Inflammatory macrophage (primary cell): ENCODE measurements around the gene CKMT2.

ENCODE experiments used
- DNase-seq, 2 donors: peaks; one replicate each; pipeline ENCODE4 v3.0.0-alpha.2; 2020 to 2022

The CKMT2 gene

DNA sequence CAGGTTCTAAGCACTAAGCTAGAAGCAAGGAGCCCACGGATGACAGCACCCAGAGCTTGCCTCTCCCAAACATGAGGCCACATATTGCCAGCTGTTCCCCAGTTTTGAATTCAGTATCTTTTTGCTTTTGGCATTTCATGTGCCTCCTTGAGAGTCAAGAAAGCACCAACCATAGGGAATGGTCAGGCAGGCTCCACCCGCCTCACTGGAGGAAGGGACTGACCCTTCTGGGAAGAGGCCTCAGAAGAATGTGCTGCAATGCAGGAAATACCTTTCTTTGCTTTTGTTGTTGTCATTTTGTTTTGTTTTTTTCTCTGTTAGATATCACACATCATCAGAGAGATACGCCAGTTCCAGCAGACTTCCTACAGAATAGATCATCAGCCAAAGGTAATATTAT lies 13.7 kb upstream of the CKMT2 start:
- no peak for DNase-seq

DNA sequence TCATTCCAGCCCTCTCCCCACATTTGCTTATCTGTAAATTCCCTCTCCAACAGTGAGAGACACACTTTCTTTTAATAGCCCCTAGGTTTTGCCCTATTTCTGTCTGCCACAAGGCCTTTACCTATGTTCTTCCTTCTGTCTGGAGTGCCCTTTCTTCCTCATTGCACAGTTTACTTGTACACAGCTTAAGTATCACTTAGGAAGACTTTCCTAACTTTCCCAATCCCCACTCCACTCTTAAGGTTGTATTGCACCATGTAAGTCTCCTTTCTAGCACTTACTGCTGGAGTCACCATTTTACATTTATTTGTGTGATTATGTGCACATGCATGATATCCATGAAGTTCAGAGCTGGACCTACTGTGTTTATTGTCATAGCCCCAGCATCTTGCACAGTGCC lies 10.8 kb upstream of the CKMT2 start:
- DNase-seq, result no peak

DNA sequence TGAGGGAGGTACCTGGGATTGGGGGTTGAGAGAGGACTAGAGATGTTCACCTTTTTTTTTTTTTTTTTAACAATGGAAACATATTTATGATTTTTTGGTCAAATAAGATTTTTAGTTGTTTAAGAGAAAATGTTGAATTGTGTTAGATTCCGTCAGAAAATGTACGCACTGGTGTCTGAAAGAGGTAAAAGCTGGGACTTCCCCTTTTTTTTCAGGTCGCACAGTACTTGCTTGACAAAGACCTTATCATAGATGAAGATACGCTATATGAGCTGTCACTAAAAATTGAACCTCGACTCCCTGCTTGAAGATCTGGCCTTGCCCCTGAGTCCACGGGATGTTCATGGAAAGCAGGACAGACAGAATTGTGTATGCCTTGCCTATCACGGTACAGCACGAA lies 7.7 kb upstream of the CKMT2 start:
- DNase-seq, result no peak

DNA sequence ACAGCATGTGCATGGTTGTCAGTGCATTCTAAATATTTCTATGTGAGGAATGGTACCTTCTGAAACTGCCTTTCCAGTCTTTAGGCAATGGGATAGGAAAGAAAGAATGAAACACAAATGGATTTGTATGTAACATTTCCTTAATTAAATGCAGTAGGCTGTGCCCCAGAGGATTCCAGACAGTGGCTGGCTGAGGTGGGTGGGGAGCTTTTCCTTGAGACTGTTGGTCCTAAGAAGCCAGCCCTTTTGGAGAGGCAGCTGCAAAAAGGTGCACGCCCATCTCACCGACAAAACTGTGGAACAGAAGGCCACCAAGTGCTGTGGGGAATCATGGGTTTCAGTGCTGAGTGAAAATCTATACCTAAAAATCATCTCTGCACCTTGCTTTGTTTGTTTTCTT lies 6.8 kb upstream of the CKMT2 start:
- DNase-seq, result no peak

DNA sequence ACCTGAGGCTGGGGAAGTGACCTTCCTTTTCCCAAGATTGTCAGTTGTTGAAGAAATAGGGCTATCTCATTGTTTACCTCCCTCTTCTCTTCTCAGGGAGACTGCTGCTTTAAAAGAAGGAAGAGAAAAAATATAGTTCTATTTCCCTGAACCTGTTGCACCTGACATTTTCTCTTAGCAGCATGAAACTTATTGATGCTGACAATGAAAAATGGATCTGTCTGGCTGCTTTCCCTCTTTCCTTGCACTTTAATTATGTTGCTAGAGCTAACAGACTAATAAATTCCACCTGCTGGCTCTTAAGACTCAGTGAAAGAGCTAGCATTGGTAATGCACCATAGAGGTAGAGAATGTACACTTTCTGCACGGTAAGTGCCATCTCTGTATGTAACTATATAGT lies 6.2 kb upstream of the CKMT2 start:
- no peak for DNase-seq

DNA sequence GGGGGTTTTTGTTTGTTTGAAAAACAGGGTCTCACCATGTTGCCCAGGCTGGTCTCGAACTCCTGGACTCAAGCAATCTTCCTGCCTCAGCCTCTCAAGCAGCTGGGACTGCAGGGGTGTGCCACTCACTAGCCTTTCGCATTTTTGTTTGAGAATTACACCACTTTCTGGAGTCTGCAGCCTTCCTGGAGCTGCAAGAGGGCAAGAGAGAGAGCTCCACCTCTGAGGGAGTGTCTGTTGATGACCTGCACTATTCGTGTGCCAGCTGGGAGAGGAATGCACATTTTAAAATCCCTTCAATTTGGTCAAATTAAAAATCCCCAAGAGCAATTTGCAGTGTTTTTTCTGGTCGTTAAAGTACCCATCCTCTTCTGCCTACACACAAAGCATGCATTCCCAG lies 5.0 kb upstream of the CKMT2 start:
- DNase-seq, result no peak

- no peak for DNase-seq
These were observed 2.7 kb upstream of the CKMT2 start for GRCh38 chr5:81230416-81230815.

DNA sequence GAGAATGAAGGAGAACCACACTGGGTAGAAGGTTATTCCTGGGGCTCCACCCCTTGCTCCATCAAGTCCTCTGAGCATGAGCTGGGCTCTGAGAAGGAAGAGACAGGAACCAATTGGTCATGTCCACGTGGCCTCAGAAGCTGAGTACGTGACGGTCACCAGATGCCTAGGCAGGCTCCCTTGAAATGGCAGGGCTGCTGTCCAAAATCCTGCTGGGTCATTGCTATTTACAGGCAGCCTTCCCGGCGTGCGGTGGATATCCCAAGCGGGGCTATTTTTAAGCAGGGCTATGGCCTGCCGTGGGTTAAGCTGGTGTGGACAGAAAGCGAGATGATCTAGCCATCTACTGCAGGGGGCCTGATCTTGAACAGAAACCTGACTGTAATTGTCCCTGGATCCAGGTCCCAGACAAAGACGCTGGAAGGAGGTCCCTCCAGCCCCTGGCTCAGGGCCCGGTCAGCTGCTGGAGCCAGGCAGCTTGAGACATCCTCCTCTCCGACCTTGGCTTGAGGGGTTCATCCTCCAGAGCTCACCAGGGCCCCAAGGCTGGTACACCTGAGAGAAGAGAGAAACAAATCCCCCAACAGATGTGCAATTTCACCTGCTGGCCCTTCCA lies 550 bp upstream of the CKMT2 start:
- no peak for DNase-seq

DNA sequence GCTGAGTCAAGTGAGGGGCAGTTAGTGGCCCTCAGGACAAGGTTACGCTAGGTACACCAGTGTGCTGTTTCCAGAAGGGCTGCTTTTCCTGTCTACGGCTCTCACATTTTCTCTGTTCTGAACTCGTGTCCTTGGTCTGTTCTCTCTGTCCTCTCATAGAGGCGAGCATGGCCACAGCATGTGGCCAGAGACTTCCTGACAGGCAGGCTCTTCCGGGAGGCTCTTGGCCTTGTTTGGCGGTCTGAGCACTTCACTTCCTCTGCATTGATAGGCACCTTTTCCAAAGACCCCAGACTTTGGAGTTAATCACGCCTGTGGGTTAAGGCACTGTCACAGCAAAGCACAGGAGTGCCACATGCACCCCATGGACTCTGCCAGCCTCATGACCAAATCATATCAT lies 1.2 kb downstream of the CKMT2 start:
- DNase-seq, result no peak

DNA sequence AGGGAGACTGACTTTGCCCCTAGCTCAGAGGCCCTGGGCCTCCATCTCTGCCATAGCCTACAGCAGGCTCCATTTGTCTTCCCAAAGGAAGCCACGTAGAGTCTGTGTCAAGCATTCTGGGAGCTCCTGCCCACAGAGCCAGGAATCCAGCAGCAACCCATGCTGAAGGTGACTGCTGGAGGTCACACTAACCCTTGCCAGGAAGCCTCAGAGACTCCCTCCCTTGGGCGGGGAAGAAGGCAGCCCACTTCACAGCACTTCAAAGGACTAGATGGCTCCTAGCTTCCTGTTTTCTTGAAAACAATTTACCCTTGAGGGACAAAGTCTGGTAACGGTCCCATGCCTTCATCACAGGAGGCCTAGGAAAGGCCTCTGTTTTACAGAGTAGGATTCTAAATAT lies 1.7 kb downstream of the CKMT2 start:
- no peak for DNase-seq

DNA sequence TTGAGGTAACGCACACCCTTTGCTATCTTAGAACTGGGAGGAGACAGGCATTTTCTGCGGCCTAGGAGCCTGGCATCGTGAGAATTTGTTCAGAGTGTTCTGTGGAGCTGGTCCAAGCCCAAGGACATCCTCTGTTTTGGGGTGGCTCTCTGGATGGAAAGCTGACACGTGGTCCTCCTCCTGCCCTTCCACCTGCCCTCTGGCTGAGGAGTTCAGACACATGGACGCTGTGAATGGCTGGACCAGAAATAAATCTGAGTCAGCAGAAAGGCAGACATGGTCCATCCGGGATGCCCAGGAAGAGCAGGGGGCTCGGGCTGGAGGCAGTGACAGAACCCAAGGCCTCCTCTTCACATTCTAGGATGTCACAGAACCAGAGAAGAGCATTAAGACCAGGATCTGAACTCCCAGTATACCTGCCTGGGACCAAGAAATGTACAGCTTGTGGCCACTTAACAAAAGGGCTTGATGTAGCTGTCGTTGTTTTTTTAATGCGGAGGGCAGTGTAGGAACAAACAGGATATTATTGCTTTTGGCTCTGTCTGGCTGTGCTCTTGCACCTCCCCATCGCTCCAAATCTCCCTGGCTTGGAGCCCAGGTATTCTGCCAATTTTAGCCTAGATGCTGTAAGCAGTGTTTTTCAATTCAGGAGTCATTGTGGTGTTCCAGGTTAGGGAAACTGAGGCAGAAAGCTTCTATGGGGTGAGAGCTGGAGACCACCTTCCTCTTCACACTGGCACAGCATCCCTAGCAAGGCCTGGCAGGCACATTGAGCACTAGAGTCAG lies 2.4 kb downstream of the CKMT2 start:
- DNase-seq, result no peak

- DNase-seq, result no peak
These were observed 5.3 kb downstream of the CKMT2 start for GRCh38 chr5:81238460-81238859.

DNA sequence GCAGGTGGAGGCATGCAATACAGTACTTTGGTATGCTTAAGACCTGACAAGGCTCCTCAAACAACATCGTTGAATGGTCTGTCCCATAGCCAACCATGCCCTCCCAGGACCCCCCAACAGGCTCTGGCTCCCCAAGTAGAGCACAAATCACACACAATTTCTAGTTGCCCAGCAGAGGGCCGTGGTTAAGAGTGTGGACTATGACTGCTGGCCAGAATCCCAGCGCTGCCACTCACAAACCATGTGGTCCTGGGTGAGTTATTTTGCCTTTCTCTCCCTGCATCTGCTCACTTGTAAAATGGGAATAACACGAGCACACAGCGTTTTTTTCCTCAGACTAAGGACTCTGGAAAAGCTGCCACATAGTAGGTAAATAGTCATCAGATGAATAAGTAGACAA lies 6.5 kb downstream of the CKMT2 start:
- DNase-seq, result no peak

DNA sequence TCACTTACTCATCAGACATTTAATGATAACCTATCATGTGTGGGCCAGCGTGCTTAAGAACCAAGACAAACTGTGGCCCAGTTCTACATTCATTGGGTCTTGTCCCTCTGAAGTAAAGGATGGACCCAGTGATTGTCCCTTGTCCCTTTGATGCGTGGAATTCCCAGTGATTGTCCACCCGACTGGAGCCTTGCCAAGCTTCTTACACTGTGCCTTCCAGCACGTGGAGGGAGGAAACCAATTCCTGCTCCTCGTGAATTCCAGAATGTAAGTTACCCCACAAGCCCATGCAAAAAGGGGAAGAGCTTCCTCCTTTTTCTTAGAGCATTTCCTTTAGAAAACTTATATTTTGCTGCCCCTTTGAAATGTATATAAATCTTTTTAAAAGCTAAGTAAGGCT lies 7.9 kb downstream of the CKMT2 start:
- DNase-seq, result no peak

- DNase-seq, result no peak
These were observed 9.0 kb downstream of the CKMT2 start for GRCh38 chr5:81241961-81242648.

GRCh38 chr5:81242906-81243436 lies 9.8 kb downstream of the CKMT2 start:
- DNase-seq, result no peak

GRCh38 chr5:81244451-81244850 lies 11.3 kb downstream of the CKMT2 start:
- no peak for DNase-seq

GRCh38 chr5:81245871-81246235 lies 12.7 kb downstream of the CKMT2 start:
- no peak for DNase-seq

- DNase-seq, result no peak
These were observed 13.6 kb downstream of the CKMT2 start for GRCh38 chr5:81246697-81247096.

DNA sequence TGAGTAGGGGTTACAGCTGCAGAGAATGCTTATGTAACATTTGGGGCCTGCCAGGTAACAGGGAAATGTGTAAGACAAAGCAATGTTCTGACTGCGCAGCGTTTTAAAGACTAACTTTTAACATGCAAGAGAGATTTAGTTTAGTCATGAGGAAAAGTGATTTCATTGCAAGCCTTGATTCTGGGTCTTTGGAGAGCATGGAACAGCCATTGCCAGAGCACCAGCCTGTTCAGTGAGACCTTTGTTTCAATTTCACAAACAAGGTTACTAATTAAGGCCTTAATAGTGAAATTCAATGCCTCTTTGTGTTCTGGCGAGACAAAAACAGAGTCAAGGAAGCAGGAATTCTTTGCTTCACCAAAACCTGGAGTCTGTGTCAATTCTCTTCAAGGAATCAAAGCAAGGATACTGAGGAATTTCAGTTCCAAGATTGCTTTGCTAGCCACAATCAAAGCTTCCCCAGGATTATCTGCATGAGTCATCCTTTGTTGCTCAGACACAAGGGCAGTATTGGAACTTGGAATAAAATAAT lies 14.4 kb downstream of the CKMT2 start:
- DNase-seq, result no peak

DNA sequence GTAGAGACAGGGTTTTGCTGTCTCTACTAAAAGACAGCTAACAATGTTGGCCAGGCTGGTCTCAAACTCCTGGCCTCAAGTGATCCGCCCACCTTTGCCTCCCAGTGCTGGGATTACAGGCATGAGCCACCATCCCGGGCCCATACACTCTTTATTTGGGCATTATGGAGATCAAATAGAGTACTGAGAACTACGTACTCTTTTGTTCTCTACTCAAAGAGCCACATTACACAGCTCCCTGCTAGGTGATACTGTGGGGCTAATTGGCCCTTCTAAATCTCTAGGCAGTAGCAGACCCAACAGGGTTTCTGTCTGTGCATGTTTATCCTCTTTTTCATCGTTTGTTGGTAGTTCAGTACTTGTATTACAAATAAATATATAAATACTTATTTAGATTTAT lies 16.1 kb downstream of the CKMT2 start:
- no peak for DNase-seq

DNA sequence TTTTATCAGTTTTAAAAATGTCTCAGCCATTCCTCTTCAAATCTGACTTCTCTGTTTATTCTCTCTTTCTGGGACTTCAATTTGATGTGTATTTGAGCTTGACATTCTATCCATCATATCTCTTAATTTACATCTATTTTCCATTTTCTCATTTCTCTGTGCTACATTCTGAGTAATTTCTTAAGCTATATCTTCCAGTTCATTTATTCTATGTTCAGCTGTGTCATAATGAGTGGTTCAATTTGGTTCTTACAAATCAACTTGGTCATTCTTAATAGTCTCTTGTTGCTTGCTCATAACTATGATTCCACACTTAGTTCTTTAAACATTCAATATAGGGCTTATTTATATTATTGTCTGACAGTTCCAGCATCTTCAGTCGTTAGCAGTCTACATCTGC lies 16.9 kb downstream of the CKMT2 start:
- DNase-seq, result no peak

DNA sequence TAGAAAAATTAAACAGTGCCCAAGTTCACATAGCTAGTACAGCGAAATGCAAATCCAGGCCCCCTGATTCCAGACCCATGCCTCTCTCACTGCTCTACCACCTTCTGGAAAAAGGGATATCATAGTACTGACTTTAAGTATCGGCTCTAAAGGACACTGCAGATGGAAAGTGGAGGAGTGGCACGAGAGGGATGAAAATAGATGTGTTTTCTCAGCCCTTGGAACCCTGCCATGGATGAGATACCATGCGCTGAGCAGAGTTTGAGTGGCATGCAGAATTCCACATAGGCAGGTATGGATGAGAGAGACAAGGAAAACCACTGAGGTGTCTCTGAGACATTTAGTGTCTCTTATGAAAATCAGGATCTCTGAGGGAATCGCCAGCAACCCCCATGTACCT lies 18.8 kb downstream of the CKMT2 start:
- no peak for DNase-seq

DNA sequence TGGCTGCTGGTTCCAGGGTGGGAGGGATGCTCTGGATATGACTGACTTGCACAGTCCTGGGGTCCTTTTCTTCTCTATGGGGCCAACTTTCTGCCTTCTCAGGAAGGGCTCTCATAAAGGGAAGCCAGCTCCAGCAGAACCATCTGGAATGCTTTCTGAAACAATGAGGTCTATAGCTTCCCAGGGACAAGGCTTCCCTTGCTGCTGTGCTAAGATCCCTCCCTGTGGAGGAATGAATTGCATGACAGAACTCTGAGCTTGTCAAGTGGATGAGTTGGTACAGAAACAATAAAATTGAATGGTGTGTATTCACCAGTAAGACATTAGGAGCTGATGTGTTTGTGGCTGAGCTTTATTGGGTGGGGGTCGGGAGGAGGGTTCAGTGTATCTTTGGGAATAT lies 19.8 kb downstream of the CKMT2 start:
- DNase-seq, result no peak
